SU-DHL-6 (cell line): ENCODE results near the gene CELF6.

ENCODE experiments used
- H2AFZ ChIP-seq: fragments of 200-600 bp; sonication (generic); 2 replicates; pipeline ENCODE4 v1.6.1; 2014; ENCODE audit warnings: low read depth, mild to moderate bottlenecking, moderate library complexity, mixed read lengths, antibody characterized with exemption, low read length; ENCODE audit not compliant: severe bottlenecking
- H3F3A ChIP-seq: fragments of 200-600 bp; shearing (Covaris generic); 2 replicates; pipeline ENCODE4 v1.6.0; 2016; ENCODE audit warnings: antibody characterized with exemption, mild to moderate bottlenecking; ENCODE audit not compliant: insufficient read depth
- H3K27ac ChIP-seq: fragments of 200-600 bp; sonication (generic); 2 replicates; pipeline ENCODE4 v1.5.1; 2016; ENCODE audit warnings: low read depth, mild to moderate bottlenecking, low read length, moderate library complexity, mixed read lengths
- H3K27me3 ChIP-seq: fragments of 200-600 bp; sonication (generic), shearing (Covaris generic); 2 replicates; pipeline ENCODE4 v1.6.0; 2014; ENCODE audit warnings: mild to moderate bottlenecking, low read length
- H3K36me3 ChIP-seq: fragments of 200-600 bp; sonication (generic); 2 replicates; pipeline ENCODE4 v1.6.1; 2014; ENCODE audit warnings: mild to moderate bottlenecking, low read length, mixed read lengths
- H3K4me2 ChIP-seq: fragments of 300-600, 200-600 bp; shearing (Covaris generic), sonication (generic); 2 replicates; pipeline ENCODE4 v1.6.0; 2014; ENCODE audit warnings: low read length, low read depth, mild to moderate bottlenecking; ENCODE audit not compliant: poor library complexity, severe bottlenecking
- H3K4me3 ChIP-seq: fragments of 200-600 bp; sonication (generic); 2 replicates; pipeline ENCODE4 v1.5.1; 2014; ENCODE audit warnings: antibody characterized with exemption, low read length, mild to moderate bottlenecking, mixed read lengths; ENCODE audit not compliant: insufficient read depth, poor library complexity, severe bottlenecking
- H3K79me2 ChIP-seq: fragments of 200-600 bp; sonication (generic); 2 replicates; pipeline ENCODE4 v1.6.1; 2014; ENCODE audit warnings: mild to moderate bottlenecking, low read length, moderate library complexity; ENCODE audit not compliant: insufficient read depth
- H3K9ac ChIP-seq: fragments of 200-600 bp; sonication (generic); 2 replicates; pipeline ENCODE4 v1.7.0; 2014; ENCODE audit warnings: mild to moderate bottlenecking, low read length
- H3K9me2 ChIP-seq: fragments of 200-600 bp; sonication (generic); replicated peaks from 2 replicates; pipeline ENCODE4 v1.6.1; 2014; ENCODE audit warnings: low read length; ENCODE audit not compliant: insufficient read depth
- H3K9me3 ChIP-seq: fragments of 200-600 bp; sonication (generic); 2 replicates; pipeline ENCODE4 v1.6.1; 2014; ENCODE audit warnings: low read length, mixed read lengths; ENCODE audit not compliant: insufficient read depth
- H4K20me1 ChIP-seq: fragments of 200-600 bp; sonication (generic); 2 replicates; pipeline ENCODE4 v1.6.1; 2014; ENCODE audit warnings: low read depth, mild to moderate bottlenecking, antibody characterized with exemption, low read length, moderate library complexity, mixed read lengths
- EZH2phosphoT487 ChIP-seq: fragments of 200-600 bp; sonication (generic), shearing (Covaris generic); conservative IDR thresholded peaks from 2 replicates; pipeline ENCODE4 v1.6.1; 2018; ENCODE audit warnings: mild to moderate bottlenecking, antibody characterized with exemption, low read length, moderate library complexity, mixed read lengths
- TF ChIP-seq, protein P1 (sequence below): fragments of 200-600 bp; sonication (generic); IDR thresholded peaks from one replicate; pipeline ENCODE4 v1.5.1; 2017; ENCODE audit warnings: antibody characterized with exemption, mild to moderate bottlenecking, low read length, moderate library complexity; ENCODE audit not compliant: insufficient read depth, poor library complexity, severe bottlenecking

CELF6 gene

DNA sequence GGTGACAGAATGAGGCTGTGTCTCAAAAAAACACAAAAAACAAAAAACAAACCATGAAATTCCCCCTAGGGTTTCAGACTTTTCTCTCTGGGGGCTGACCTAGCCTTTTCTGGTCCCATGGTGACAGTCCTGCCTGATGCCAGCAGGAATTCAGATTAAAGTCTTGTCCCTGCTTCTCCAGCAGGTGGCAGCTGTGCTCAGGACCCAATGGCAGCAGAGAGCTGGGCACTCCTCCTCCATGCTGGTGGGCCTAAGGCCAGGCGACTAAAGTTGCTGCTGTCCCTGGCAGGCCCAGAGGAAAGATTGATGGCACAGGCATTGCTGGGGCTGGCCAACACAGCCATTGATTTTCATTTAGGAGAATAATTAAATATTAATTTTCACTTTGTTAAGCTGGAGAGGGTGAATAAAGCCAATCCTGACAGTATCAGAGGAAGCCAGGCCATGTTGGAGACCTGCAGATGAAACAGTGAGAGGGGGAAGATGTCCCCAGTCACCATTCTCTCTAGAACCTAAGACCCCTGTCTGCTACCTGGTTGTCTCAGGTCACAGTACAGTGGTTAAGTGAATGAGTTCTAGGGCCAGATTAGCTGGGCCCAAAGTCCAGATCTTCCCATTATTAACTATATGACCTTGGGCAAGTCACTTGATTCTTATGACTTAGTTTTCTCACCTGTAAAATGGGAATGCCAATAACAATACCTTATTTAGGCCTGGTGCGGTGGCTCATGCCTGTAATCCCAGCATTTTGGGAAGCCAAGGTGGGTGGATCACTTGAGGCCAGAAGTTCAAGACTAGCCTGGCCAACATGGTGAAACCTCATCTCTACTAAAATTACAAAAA is 7.1 kb downstream of the CELF6 start:
- H3K9ac ChIP-seq = no peak overlapping the region
- no peaks in the 10 kb centered on the region for H3K9me3 ChIP-seq
- no peak overlapping the region for H3K4me2 ChIP-seq
- no peak overlapping the region for H3K4me3 ChIP-seq
- no peaks in the 10 kb centered on the region for H3F3A ChIP-seq
- no peaks in the 10 kb centered on the region for H3K9me2 ChIP-seq
- no peak for TF ChIP-seq EZH2phosphoT487
- TF ChIP-seq, protein P1, sequence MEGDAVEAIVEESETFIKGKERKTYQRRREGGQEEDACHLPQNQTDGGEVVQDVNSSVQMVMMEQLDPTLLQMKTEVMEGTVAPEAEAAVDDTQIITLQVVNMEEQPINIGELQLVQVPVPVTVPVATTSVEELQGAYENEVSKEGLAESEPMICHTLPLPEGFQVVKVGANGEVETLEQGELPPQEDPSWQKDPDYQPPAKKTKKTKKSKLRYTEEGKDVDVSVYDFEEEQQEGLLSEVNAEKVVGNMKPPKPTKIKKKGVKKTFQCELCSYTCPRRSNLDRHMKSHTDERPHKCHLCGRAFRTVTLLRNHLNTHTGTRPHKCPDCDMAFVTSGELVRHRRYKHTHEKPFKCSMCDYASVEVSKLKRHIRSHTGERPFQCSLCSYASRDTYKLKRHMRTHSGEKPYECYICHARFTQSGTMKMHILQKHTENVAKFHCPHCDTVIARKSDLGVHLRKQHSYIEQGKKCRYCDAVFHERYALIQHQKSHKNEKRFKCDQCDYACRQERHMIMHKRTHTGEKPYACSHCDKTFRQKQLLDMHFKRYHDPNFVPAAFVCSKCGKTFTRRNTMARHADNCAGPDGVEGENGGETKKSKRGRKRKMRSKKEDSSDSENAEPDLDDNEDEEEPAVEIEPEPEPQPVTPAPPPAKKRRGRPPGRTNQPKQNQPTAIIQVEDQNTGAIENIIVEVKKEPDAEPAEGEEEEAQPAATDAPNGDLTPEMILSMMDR = peak; percentile 73
- no peaks in the 10 kb centered on the region for H4K20me1 ChIP-seq
- no peak overlapping the region for H3K27ac ChIP-seq
- no peaks in the 10 kb centered on the region for H3K36me3 ChIP-seq
- no peaks in the 10 kb centered on the region for H3K79me2 ChIP-seq
- H2AFZ ChIP-seq = no peak overlapping the region
- H3K27me3 ChIP-seq = no peaks in the 10 kb centered on the region

DNA sequence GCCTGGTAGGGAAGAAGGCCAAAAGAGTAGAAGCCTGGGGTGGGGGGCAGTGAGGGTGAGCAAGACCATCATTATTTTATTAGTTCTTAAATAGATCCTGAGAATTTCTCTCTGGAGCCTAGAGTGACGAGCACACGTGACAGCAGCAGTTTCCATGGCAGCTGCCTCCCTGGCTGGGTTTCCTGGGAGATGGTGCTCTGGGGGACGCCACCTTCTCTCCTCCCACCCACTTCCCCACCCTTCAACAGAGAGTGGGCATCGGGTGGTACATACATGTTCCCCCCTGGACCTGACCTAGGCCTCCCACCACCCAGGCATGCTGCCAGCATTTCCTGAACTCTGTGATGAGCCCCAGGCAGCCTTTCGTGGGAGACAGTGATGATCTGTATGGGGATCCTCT is 12.9 kb downstream of the CELF6 start:
- no peaks in the 10 kb centered on the region for H3K36me3 ChIP-seq
- H3K4me3 ChIP-seq = no peak overlapping the region
- H2AFZ ChIP-seq = no peak overlapping the region
- no peak for TF ChIP-seq EZH2phosphoT487
- TF ChIP-seq, protein P1 = no peak
- no peak overlapping the region for H3K27ac ChIP-seq
- no peaks in the 10 kb centered on the region for H3K9me2 ChIP-seq
- H3K9ac ChIP-seq = no peak overlapping the region
- H3F3A ChIP-seq = no peaks in the 10 kb centered on the region
- H3K27me3 ChIP-seq = no peaks in the 10 kb centered on the region
- H3K9me3 ChIP-seq = no peaks in the 10 kb centered on the region
- no peak overlapping the region for H3K4me2 ChIP-seq
- H3K79me2 ChIP-seq = no peaks in the 10 kb centered on the region
- no peaks in the 10 kb centered on the region for H4K20me1 ChIP-seq

DNA sequence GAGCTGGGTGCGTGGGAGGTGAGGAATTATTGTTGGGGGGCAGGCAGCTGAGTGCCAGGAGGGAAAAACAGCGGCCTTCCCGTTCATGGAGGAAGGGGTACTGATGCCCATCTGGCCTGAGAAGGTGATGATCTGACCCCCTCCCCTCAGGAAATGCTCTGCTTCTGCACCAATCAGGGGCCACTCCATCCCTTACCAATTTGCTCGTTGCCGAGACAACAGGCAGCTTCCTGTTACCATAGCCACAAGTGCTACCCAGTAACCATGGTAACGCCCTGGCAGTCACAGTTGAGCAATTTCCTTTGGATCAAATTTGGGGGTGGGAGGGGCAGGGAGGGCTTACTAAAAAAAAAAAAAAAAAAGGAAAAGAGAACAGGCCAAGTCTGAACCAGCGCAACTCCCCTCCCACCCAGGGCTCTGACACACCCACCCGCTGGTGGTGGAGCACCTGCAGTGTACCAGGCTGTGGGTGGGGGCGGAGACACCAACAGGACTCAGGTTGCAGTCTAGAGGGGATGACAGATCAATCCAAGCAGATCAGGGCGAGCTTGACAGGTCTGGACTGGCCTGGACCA is 13.7 kb downstream of the CELF6 start:
- TF ChIP-seq, protein P1 = no peak
- no peak for TF ChIP-seq EZH2phosphoT487
- H3K9me2 ChIP-seq = no peaks in the 10 kb centered on the region
- H3K4me2 ChIP-seq = no peak overlapping the region
- H3K9ac ChIP-seq = no peak overlapping the region
- H3K36me3 ChIP-seq = no peaks in the 10 kb centered on the region
- H4K20me1 ChIP-seq = no peaks in the 10 kb centered on the region
- H3K9me3 ChIP-seq = no peaks in the 10 kb centered on the region
- no peaks in the 10 kb centered on the region for H3F3A ChIP-seq
- no peak overlapping the region for H3K27ac ChIP-seq
- H3K27me3 ChIP-seq = no peaks in the 10 kb centered on the region
- no peaks in the 10 kb centered on the region for H3K79me2 ChIP-seq
- no peak overlapping the region for H2AFZ ChIP-seq
- H3K4me3 ChIP-seq = no peak overlapping the region
